UCSD-AML1 (cell line): ENCODE data around the gene TP53BP2.
"Not testable (repeated sequence)": the region's sequence is repeated elsewhere in the genome, so short reads cannot be mapped to it uniquely, and the experiment has no call there.

Source experiments
- DNase-seq: peaks from one replicate; lab custom pipeline; 2025; ENCODE audit not compliant: unreplicated experiment; lab: John Stamatoyannopoulos, UW

Gene TP53BP2

DNA sequence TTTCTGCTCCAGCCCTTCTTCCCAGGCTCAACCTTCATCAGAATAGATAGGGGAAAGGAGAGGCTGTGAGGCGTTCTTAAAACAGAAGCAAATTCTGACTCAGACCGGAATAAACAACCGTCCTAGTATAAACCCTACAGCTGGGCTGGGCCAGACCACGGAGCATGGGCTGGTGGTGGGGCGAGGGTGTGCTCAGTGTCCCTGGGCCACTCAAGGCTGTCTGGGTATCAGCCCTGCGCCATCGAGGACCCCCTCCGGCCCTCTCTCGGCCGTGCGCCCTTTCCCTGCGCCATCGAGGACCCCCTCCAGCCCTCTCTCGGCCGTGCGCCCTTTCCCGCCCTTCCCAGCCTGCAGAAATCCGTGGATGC, 97.4 kb downstream of the TP53BP2 start:
- DNase-seq, result no peak

DNA sequence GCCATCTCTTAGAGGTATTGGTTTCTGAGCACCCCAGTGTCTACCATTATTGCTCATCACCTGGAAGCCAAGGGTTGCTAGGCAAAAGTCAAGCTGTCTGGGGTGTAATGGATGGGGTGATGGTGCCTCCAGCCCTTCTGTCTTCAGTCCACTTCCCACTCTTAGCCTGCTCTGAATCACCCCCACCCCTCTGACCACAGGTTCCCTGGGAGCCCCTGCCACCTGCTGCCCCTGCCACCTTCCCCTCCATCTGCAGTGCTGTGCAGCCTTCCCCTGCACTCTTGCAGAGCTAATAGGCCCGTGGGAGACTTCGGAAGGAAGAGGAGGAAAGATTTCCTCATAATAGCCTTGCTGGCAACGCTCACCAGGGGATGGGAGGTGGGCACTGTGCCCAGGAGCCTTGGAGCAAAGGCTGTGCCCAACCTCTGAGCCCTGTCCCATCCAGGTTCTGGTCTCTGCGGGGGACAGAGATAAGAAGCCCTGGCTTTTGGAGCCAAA, 97.9 kb downstream of the TP53BP2 start:
- DNase-seq, result no peak

DNA sequence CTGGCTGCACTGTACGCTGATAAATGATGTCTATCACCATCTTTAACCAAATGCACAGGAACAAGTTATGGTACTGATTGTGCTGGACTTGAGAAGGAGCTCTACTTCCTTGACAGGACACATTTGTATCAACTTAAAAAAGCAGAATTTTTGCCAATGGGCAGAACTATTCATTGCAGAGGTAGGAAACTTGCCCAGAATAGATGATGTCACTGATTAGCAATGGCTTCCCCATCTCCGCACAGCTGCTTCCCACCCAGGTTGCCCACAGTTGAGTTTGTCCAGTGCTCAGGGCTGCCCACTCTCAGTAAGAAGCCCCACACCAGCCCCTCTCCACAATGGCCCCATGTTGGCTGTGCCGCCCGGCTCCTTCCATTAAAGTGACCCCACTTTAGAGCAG, 100.0 kb downstream of the TP53BP2 start:
- no peak for DNase-seq

- no peak for DNase-seq
Observed at GRCh38 chr1:223742856-223743517, 102.8 kb downstream of the TP53BP2 start.

DNA sequence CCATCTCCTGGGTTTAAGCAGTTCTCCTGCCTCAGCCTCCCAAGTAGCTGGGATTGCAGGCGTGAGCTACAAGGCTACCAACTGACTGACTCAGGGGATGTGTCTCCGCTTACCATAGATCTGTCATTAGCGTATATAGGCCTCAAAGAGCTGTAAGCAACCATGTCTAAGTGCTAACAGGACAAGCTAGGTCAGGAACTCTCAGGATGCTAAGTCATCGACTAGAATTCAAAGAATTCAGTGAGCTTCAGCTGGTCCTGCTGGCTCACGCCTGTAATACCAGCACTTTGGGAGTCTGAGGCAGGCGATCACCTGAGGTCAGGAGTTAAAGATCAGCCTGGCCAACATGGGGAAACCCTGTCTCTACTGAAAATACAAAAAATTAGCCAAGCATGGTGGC, 103.9 kb downstream of the TP53BP2 start:
- DNase-seq, result no peak

DNA sequence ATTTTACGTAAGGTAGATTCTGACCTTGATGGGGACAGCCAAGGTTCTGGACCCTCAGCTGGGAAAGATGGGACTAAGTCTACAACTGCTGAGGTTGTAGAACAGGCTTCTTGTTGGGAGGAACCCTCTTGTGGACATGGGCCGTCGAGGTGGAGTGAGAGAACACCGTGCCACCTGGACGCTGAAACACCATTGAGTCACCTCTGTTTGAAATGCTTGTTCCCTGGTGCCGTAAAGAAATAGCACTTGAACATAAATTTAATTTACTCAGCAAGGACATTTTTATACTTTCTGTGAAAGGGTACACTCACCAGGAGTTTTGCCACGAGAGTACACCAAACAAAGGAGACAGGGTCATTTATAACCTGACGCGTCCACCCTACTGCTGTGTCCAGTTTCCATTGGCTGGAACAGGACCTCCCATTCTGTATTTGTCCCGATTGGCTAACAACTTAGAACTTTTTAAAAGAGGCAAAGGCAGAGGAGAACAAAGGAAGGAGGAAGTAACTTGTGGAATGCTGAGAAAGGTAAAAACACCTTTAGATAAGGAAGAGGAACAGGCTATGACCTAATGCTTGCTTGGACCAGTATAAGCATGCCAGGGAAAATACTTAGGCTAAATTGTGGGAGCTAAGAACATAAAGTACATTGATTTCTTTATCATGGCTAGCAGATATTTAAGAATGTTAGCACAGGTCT, 105.6 kb downstream of the TP53BP2 start:
- not testable (repeated sequence) for DNase-seq

GRCh38 chr1:223739366-223740037, 106.2 kb downstream of the TP53BP2 start:
- no peak for DNase-seq

DNA sequence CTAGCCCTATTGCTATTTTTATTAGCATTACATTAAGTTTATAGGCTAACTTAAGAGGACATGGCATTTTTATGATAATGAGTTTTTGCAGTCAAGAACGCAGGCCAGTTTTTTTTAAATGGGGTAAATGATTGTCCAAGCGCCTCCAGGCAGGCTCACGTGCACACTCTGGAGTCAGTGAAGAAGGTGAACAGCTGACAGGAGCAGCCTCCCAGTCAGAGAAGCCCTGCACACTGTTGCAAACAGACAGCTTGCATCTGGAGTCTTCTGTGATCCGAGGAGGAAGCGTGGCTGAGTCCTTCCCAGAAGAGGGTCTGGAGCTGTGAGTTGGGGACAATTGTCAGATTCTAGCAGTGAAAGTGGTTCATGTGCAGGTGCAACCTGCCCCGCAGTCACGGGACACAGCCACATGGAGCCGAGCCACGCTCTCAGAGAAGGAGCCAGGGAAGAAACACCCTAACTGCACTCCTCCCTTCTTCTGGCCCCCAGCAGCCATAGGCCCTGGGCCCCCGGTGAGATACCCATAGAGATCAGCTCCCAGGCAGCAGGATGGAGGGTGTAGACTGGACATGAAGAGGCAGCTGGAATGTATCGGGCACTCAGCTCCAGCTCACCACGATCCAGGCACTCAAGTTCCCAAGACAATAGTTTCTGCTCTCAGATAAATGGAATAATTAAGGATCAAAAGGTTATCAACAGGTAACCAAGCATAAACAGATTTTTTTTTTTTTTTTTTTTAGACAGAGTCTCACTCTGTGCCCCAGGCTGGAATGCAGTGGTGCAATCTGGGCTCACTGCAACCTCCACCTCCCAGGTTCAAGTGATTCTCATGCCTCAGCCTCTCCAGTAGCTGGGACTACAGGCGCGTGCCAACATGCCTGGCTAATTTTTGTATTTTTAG, 107.0 kb downstream of the TP53BP2 start:
- no peak for DNase-seq

GRCh38 chr1:223737342-223737741, 108.4 kb downstream of the TP53BP2 start:
- DNase-seq, result no peak

DNA sequence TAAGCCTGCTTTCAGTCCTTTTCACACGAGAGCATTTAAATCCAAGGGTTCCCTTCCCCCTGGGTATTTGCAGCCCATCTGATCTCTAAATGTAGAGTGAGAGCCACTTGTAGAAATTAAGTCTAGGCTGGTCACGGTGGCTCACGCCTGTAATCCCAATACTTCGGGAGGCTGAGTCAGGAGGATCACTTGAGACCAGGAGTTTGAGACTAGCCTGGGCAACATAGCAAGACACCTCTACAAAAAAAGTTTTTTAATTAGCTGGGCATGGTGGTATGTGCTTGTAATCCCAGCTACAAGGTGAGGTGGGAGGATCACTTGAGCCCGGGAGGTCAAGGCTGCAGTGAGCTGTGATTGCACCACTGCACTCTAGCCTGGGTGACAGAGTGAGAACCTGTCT, 109.1 kb downstream of the TP53BP2 start:
- not testable (repeated sequence) for DNase-seq

GRCh38 chr1:223733898-223734852, 111.6 kb downstream of the TP53BP2 start:
- DNase-seq, result no peak

GRCh38 chr1:223732993-223733798, 112.6 kb downstream of the TP53BP2 start:
- DNase-seq, result no peak

DNA sequence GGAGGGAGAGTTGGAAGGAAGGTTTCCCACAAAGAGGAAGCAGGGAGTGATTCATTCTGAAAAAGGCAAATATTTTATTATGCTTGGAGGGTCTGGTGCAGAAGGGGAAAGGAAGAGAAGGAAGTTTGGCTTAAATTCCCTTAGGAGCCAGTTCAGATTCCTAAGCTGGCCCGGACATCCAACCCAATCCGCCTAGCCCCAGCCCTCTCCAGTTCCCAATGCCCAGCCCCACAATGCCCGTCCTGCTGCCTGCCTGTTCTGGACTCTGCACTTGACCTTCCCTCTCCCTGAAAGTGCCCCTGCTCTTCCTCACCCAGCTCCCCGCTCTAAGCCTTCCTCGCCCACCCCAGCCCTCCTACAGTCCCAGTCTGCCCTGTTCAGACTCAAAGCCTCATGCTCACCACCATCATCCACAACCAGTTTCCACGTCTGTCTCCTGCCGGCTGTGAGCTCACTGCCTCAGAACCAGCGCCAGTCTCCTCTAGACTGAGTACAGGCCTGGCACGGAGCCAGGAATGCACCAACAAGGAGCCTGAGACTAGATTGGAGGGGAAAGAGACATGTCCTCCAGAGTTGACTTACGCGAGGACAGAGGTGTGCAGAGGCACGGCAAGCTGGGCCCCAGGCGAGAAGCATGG, 114.5 kb downstream of the TP53BP2 start:
- DNase-seq, result no peak

DNA sequence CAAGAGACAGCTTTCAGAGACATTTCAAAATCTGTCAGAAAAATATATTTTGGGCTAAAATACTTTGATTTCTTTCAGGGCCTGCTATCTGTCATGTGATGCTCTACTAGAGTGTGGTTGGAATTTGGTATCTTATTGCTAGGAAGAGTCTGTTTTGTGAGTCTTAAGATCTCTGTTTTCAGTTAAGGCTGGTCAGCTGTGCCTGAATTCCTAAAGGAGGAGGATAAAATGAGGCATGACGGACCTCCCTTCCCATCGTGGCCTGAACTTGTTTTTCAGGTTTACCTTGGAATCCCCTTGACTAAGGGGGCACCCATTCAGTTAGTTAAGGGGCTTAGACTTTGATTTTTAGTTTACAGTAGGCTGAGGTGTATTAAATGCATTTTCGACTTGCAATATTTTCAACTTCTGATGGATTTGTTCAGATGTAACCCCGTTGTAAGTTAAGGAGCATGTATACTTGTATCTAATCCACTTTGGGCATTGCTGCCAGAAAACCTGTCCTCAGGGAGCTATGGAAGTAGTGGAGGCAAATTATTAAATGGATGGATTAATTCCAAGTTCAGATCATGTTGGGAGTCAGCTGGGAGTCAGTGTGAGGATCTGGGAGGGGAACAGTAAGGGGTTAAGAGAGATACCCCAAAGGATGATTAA, 115.1 kb downstream of the TP53BP2 start:
- DNase-seq, result no peak

- DNase-seq, result no peak
Observed at GRCh38 chr1:223729906-223730305, 115.8 kb downstream of the TP53BP2 start.
